RWPE2 (cell line): ENCODE data around the gene TRAF3IP1.
"Not testable (repeated sequence)": the region's sequence is repeated elsewhere in the genome, so short reads cannot be mapped to it uniquely, and the experiment has no call there.

ENCODE experiments used
- ATAC-seq: fragments of 200-7000 bp; cut with Tn5 transposase; 3 replicates; pipeline ENCODE4 v1.9.1; 2021; ENCODE audit warnings: low read depth
- DNase-seq: peaks from one replicate; pipeline ENCODE4 v3.0.0-alpha.2; 2020; ENCODE audit warnings: low spot score
- H3K27ac ChIP-seq: fragments of 450-650 bp; 2 replicates; pipeline ENCODE4 v1.5.1; 2017; ENCODE audit warnings: mild to moderate bottlenecking; ENCODE audit not compliant: poor library complexity, severe bottlenecking
- H3K27me3 ChIP-seq: fragments of 250-450 bp; sonication (Bioruptor Pico); 2 replicates; pipeline ENCODE4 v1.5.1; 2021; ENCODE audit warnings: mild to moderate bottlenecking, moderate library complexity; ENCODE audit not compliant: insufficient read depth, poor library complexity, severe bottlenecking
- H3K36me3 ChIP-seq: fragments of 250-450 bp; sonication (Bioruptor Pico); 2 replicates; pipeline ENCODE4 v1.5.1; 2020; ENCODE audit warnings: low read depth, mild to moderate bottlenecking, moderate library complexity
- H3K4me1 ChIP-seq: fragments of 250-450 bp; sonication (Bioruptor Pico); 2 replicates; pipeline ENCODE4 v1.5.1; 2021; ENCODE audit warnings: mild to moderate bottlenecking, moderate library complexity; ENCODE audit not compliant: insufficient read depth, poor library complexity, severe bottlenecking
- H3K4me3 ChIP-seq: fragments of 250-450 bp; sonication (Bioruptor Pico); 2 replicates; pipeline ENCODE4 v1.5.1; 2021; ENCODE audit warnings: mild to moderate bottlenecking, moderate library complexity; ENCODE audit not compliant: severe bottlenecking
- H3K9me3 ChIP-seq: fragments of 250-450 bp; sonication (Bioruptor Pico); 2 replicates; pipeline ENCODE4 v1.5.1; 2021; ENCODE audit warnings: mild to moderate bottlenecking, moderate library complexity; ENCODE audit not compliant: severe bottlenecking
- CTCF ChIP-seq: fragments of 450-650 bp; IDR thresholded peaks from one replicate; pipeline ENCODE4 v1.5.1; 2017; ENCODE audit warnings: mild to moderate bottlenecking, moderate library complexity; ENCODE audit not compliant: poor library complexity, severe bottlenecking

Gene TRAF3IP1

GRCh38 chr2:238320246-238320647, at the start of gene TRAF3IP1:
TRAF3IP1 (plus strand) TSS chr2:238320518; CDS start chr2:238320663, 145 bp downstream.
- TF ChIP-seq CTCF = no peak
- H3K27me3 ChIP-seq = no peaks in the 10 kb centered on the region
- H3K9me3 ChIP-seq = no peaks in the 10 kb centered on the region
- DNase-seq = peak; percentile 93
- H3K4me3 ChIP-seq = peak within 1 kb of the TSS; percentile 82
- peaks cover 9% of the 10 kb centered on the region for H3K36me3 ChIP-seq
- peak; percentile 91 for ATAC-seq
- H3K27ac ChIP-seq = peak within 1 kb of the TSS; percentile 38
- no peaks in the 10 kb centered on the region for H3K4me1 ChIP-seq

GRCh38 chr2:238270606-238271005, 49.7 kb upstream of the TRAF3IP1 start:
- H3K4me1 ChIP-seq = peaks cover 22% of the 10 kb centered on the region
- H3K27me3 ChIP-seq = no peaks in the 10 kb centered on the region
- no peaks in the 10 kb centered on the region for H3K9me3 ChIP-seq
- DNase-seq (no peak), ATAC-seq (no peak)
- no peak overlapping the region for H3K4me3 ChIP-seq
- no peak overlapping the region for H3K27ac ChIP-seq
- no peak for TF ChIP-seq CTCF
- peaks cover 70% of the 10 kb centered on the region for H3K36me3 ChIP-seq

- H3K36me3 ChIP-seq = peaks cover 68% of the 10 kb centered on the region
- H3K27ac ChIP-seq = no peak overlapping the region
- no peaks in the 10 kb centered on the region for H3K9me3 ChIP-seq
- H3K27me3 ChIP-seq = no peaks in the 10 kb centered on the region
- peaks cover 22% of the 10 kb centered on the region for H3K4me1 ChIP-seq
- DNase-seq = no peak
- no peak for ATAC-seq
- H3K4me3 ChIP-seq = no peak overlapping the region
- TF ChIP-seq CTCF = no peak
Measured at GRCh38 chr2:238271061-238271554, 49.2 kb upstream of the TRAF3IP1 start.

GRCh38 chr2:238271686-238272085, 48.6 kb upstream of the TRAF3IP1 start:
- not testable (repeated sequence) for H3K9me3 ChIP-seq, H3K27me3 ChIP-seq, H3K27ac ChIP-seq, DNase-seq, H3K4me3 ChIP-seq, ATAC-seq
- Histone ChIP-seq H3K36me3 (peaks cover 68% of the 10 kb centered on the region), H3K4me1 (peaks cover 17% of the 10 kb centered on the region)

- peaks cover 71% of the 10 kb centered on the region for H3K36me3 ChIP-seq
- H3K27me3 ChIP-seq = no peaks in the 10 kb centered on the region
- peaks cover 12% of the 10 kb centered on the region for H3K4me1 ChIP-seq
- no peaks in the 10 kb centered on the region for H3K9me3 ChIP-seq
- no peak for ATAC-seq
- H3K4me3 ChIP-seq = no peak overlapping the region
- no peak overlapping the region for H3K27ac ChIP-seq
- DNase-seq = no peak
- TF ChIP-seq CTCF = no peak
Measured at GRCh38 chr2:238272156-238272555, 48.2 kb upstream of the TRAF3IP1 start.

- DNase-seq, H3K4me1 ChIP-seq, H3K9me3 ChIP-seq, ATAC-seq, H3K27me3 ChIP-seq, H3K4me3 ChIP-seq, H3K27ac ChIP-seq: not testable (repeated sequence)
- H3K36me3 ChIP-seq = peaks cover 60% of the 10 kb centered on the region
Measured at GRCh38 chr2:238273433-238273832, 46.9 kb upstream of the TRAF3IP1 start.
